ENCODE results near the gene SEMA3D.

The SEMA3D gene

DNA sequence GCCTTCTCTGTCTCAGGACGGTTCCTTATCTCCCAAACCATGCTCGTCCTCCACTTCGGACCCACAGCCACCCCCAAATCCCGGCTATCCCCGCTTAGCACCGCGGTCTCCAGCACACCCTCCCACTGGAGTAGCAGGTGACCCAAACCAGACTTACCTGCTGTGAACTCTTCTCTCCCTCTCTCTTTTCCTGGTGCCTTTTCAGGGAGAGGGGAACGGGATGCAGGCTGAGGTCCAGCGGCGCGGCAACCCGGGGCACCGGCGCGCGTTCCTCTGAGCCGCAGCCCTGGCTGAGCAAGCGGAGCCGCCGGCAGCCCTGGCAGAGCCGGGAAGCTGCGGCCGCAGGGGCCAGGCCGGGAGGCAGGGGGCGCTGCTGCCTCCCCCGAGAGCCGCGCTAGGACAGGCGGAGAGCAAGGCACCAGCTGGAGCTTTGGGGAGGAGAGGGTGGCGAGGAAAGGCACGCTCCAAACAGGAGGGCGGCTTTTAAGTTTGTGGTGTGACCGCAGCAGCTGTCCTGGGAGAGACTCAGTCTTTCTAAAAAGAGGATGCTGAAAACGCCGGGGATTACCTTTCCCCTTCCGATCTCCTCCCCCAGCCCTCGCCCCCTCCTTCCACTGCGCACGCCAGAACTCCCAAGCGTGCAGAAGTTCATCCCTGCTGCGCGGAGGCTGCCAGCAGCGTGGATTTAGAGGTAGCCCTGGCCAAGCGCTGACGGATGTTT, at the start of gene SEMA3D:
SEMA3D (minus strand) TSS at position 536 of the 721 bp plus-strand sequence. CDS start 65,165 bp downstream, outside the sequence.
- DNase-seq = peak; percentile 58 to 61

DNA sequence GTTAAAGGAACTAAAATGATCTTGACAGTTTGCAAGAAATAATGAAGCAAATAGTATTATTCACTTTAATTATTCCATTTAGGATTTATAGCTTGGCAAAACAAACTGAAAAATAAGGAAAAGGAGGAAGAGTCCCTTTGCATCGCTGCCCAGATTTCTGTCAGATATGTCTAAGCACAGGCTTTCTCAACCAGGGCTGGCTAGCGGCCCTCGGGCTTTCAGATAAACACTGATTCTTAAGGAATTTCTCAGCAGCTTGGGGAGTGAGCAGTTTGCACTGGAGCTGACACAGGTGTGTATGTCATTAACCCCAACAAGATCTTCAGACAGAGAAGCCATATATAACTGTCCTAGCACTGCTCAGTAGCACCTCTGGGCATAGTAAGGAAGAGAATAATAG, 47.9 kb upstream of the SEMA3D start:
- no peak for DNase-seq

DNA sequence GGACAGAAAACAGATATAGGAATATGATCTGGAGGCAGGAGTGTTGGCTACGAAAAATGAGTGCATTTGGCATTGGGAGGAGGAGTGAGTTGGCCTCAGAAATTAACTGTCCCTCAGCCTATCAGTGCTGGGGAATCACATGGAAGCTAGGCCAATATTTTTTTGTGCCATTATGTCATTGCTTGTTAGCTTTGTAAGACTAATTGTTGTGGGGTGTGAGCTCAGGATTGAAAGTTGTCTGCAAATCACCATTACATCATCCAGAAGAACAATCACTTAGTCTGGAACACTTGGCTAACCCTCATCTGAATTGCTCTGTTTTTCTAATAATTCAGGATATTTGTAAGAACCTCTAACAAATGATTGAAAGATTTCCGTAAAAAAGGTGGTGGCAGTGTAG, 45.2 kb upstream of the SEMA3D start:
- peak in 1 of 2 donors; percentile 7 for DNase-seq

DNA sequence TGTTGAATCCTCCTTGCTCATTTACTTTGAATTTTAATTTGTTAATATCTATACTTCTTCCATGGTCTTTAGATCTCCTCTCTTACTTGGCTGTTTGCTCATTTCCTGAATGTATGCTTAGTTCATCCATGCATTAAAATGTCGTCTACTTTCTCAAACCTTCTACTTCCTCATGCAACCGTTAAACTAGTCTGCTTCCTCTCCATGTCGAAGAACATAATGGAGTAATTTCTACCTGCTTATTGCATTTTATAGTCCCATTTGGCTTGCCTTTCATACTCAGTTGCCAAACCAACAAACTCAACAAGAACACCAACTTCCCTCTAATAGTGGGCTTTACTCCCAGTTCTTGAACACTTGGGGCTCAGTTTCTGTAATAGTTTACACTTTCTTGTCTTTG, 43.8 kb upstream of the SEMA3D start:
- DNase-seq = no peak

DNA sequence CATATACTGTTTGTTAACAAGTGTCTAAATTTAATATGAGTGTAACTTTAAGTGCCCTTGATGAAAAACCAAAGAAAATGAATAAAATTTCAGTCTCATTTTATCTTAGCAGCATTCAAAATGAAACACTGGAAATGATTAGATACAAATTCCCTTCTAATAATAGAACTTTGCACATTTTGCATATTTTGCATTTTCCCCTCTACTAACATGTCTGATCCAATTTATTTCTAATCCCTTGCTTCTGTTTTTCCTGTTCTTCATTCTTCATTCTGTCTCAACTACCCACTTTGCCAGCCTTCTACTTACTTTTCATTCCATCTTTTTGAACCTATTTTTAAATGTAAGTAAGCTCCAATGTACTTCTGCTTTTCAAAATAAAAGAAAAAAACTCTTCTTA, 42.7 kb upstream of the SEMA3D start:
- DNase-seq = no peak

DNA sequence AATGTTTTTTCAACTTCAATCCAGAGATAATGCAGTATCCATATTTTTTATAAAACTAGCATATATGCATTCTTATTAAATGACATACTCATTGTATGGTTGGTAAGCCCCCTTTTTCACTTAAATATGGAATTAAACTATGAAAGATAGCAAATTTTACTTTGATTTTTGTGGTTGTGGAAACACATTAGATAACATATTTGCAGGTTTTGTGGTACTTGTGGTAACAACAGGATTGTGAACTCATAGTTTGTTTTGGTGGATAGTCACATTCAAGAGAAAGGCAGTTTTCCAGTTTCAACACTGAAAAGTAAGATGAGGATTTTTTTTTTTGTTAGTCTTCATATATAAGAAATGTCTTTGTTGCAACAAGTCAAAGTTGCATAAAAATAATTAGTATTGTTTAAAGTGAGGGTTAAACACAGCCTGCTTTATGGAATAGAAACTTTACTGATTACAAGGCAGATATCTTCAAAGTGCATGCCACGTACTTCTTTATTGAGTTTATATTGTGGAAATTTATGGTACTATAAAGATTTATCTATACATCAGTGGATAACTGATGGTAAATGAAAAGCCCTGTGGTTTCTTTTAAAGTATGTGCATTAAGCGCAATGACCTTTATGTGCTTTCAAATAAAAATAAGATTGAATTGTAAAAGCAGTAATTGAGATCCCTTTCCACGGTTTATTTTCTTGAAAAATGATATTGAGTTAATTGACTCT, 39.7 kb upstream of the SEMA3D start:
- DNase-seq = no peak

DNA sequence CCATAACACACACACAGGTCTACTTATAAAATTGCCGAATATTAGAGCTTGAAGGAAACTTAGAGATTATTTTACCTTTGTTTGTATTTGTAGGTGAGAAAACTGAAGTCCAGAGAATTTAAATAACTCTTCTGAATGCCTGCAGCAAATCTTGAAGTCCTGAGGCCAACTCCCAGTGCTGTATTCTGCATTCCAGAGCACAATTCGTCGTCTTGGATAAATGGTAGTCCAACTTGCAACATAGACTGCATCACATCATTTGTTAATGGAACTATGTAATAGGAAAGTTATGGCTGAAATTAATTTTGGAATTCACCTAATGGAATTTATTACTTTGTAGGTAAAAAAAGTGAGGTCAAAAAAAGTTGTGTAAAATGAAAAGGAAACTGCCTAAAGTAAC, 37.3 kb upstream of the SEMA3D start:
- no peak for DNase-seq

DNA sequence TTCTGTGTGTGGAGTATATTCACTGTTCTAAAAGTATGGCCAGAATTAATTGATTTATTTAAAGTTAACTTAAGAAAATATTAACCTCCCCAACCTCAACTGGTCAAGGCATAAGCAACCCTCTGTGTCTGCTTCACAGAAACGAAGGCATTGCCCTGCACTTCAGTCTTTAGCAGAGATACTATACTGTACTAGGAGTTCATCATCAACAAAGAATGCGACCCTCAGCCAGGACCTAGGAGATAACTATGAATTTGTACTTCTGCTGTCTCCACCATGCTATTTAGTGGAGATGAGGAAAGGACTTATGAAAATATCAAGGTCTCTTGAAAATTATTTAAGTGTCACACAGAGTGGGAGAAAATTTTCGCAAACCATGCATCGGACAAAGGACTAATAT, 35.7 kb upstream of the SEMA3D start:
- DNase-seq = no peak

DNA sequence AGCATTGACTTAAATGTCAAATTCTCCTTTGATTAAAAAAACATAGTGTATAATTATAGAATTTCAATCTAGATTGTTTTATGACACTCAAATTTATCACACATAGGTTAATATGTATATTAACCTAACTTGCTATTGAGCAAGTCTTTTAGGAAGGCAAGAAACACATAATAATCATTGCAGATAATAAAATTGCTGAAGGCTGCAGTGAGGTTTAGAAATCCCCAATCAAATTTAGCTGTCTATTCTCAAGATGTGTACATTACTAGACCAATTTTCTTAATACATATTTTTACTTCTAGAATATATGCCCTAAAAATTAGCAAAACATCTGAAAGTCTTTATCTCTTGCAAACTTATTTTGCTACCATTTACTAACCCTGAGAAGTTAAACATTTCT, 34.9 kb upstream of the SEMA3D start:
- no peak for DNase-seq

DNA sequence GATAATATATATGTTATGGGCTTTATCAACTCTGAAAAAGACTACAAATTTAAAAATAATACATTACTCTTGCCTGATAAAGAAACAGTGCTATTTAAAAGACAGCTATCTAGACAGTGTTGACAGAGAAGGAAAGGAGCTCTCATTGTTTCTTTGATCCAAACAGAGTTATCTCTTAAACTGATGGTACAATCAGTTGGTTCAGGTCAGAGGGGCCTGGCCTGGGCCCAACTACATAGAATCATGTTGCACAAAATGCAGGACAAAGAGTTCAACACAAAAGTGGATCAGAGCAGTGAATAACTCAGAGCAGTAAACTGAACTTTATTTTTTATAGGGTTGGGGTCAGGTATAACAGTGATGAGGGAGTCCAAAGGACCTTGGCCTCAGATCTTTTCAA, 33.8 kb upstream of the SEMA3D start:
- no peak for DNase-seq

DNA sequence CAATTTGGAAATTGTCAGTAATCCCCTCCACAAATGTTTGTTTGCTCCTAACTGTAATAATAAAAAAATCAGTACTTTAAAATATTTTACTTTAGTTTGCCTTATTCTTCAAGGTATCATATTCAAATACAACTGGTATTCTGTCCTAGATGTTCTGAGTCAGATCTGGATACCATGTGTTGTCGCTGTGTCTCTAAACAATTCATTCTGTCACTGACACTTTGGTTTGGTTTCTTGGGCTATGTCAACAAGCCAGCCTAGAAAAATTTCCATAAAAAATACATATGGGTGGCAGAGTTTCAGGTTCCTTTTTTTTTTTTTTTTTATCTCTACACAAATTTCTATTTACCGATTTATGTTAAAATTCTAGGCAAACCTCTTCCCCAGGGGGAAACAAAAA, 33.2 kb upstream of the SEMA3D start:
- DNase-seq = no peak

DNA sequence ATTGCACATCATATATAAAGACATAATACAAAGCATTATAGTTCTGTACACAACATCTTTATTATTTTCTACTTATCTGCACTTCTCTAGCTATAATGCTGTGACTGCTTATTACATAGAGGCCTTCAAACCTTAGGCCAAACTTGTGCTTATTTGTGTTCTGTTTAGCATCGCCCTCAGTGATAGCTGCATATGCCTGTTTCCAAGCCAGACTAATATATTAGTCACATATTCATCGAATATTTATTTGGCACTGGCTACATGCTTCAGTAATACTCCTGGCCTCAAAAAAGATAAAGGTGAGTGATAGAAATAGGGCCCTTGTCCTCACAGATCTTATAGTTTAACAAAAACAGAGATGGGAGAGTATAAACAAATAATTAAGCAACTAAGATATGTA, 30.2 kb upstream of the SEMA3D start:
- no peak for DNase-seq

DNA sequence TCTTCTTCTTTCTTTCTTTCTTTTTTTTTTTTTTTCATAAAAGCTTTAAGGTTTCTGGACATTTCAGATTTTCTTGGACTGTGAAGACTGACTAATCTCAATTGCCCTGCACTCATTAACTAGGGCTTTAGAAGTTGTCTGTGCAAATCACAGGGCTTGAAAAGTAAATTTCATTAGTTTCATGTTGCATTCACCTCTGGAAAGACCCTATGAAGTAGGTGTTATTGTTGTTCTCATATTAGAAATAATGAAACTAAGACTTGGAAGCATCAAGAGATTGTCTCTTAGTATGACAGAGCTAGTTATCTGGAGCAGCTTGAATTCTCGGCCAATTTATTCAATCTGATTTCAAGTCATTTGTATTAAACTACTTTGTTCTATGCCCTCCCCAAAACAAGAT, 28.2 kb upstream of the SEMA3D start:
- DNase-seq = no peak

DNA sequence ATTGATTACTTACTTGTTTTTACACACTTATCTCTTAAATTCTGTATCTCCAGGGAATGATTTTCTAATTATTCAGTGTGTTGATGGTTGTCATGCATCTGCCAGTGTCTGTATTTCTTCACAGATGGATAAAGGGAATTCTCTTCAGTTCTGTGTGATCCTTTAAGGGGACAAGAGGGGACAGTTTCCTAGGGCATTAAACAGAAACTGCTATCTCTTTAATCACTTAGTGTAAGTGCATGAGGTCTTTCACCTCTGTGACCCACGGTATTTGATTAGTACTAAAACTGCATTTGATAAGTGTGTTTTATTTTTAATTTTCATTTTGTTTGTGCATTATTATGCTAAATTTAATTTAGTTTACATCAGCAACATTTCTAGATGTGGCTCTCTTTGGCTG, 26.6 kb upstream of the SEMA3D start:
- no peak for DNase-seq

DNA sequence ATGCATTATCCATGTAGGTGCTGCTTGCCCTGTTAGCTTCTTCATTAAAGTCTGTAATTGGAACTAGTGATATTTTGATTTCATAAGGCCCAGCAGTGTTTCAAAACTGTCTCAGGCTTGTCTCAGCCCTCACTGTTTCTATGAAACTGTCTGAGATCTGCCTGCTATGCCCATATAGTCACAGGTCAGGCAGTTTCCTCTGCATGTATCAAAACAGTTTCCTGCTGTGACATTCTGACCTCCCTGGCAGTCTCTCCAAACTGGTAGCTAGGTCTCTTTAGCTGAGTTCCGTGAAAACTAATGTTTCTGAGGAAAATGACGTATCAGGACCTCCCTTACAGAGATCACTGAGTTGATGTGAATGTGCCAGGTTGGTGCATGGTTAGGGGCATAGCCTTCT, 18.9 kb upstream of the SEMA3D start:
- DNase-seq = no peak

DNA sequence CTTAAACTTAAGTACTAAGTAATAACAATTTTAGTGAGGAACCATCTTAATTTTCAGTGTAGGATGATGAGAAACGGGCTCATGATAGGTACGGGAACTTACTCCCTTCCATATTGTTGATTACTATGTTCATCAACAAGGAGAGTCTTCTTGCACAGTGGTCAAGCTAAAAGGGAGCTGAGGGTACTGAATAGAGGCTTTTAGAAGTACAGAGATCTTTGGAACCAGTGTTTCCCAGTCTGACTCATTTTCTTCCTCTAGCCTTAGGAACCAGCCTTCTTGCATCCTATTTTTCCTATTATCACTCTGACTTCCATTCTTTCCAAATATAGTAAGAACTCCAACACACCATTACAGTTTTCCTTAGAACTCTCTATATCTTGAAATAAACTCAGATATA, 17.6 kb upstream of the SEMA3D start:
- DNase-seq = no peak

DNA sequence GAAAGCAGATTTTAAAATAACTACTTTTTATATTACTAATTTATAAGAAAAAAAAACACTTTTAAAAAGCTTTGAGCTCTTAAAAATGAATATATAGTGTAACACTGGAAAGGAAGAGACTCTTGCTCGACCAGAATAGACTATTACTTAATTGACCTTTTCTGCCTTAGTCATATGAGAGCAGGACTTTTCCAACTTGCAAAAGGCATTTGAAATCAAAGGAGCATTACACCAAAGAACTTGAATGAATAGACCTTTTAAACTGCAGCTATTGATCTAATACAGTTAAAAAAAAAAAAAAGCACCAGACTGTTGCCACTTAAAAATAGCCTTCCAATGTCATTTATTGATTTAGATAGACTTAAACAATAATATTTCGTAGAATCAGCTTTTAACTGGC, 17.2 kb upstream of the SEMA3D start:
- DNase-seq = no peak

DNA sequence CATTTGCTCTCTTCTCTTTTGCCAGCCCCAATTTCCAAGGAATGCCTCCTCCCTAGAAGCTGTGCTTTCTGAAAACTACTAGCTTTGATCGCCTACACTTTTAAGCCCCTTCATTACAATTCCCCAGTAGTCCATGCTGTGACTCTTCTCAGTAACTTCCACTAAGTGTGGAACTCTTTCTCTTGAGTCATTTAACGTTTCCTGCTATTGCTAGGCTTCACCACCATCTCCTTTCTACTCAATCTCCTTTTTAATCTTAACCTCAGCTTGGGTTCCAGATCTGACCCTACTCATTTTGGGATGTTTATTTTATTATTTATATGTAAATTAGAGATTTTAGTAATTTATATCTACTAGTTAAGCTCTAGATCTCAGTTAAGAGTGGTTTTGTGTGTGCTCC, 14.4 kb upstream of the SEMA3D start:
- DNase-seq = no peak

DNA sequence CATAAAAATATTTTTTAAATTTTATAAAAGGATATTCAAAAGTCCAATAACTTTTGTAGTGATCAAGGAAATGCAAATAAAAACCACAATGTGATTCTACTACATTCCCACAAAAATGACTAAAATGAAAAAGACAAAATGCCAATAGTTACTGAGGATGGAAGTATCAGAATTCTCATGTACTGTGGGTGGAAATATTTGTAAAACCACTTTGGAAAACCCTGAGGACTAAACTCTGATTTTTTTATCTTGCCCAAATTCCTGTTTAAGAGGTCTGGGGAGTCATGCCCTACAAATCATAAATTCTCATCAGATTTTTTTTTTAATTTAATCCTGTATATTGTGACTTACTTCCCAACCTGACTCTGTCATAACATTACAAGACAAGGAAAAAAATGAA, 9.8 kb upstream of the SEMA3D start:
- no peak for DNase-seq

DNA sequence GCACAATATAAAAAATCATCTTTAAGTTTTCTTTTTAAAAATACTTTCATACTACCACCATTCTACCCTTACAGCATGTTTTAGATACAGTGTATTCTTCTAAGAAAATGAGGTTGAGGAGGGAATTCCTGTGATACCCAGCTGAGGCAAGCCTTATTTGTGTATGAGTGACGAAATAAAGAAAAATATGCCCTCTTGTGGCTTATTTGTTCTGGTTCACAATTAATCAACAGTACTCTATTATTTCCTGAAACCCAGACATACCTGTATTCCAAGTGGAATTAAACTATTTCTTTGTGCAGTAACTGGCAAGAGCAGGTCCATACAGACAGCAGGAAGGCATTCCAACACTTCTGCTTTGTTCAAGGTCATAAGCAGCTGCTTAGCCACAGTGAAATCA, 4.5 kb upstream of the SEMA3D start:
- peak in 1 of 2 donors; percentile 10 for DNase-seq

DNA sequence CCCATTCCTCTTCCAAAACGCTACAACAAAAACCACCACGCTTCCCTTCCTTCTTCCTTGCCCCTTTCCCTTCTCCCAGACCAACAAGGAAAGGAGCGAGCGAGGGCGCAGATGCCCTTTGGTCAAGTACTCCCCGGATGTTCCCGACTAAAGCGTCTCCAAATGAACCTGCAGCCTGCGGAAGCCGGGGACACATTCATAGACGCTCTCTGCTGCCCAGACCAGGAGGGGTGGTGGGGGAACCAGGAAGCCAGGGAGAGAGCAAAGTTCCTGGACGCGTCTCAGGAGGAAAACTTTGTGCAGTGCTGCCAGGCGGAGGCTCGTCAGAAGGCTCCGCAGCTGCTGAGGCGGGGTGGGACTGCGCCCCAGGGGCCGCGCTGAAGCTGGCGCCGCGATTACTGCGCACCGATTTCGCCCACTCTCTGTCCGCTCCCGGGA, 754 bp downstream of the SEMA3D start:
- DNase-seq = no peak

DNA sequence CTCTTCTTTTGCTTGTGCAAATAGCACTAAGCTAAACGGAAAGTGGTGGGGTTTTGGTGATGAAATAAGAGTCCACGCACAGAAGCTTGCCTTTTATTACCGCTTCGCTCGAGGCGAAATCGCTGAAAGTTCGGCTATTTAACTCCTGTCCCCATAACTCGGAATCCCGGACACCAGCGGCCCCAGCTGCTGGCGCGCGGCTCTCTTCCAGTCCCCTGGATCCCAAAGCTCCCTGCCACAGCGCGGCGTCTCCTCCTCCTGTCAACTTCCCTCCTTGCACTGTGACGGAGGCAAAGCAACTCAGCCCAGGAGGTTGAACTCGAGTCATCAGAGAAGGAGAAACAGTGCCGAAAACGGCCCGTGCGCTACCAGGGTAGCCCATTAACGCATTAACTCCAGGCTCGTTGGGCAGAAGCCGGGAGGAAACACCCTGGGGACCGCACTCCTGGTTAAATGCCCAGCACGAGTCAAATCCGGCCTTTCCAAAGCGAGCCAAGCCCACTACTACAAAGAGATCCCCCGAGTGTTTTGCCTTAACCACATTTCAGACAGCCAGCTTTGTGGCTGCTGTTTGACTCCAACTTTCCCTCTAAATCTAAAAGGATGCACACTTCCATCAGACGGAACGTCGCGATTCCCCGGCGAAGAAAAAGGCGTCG, 1.3 kb downstream of the SEMA3D start:
- DNase-seq = peak in 1 of 2 donors; percentile 28

DNA sequence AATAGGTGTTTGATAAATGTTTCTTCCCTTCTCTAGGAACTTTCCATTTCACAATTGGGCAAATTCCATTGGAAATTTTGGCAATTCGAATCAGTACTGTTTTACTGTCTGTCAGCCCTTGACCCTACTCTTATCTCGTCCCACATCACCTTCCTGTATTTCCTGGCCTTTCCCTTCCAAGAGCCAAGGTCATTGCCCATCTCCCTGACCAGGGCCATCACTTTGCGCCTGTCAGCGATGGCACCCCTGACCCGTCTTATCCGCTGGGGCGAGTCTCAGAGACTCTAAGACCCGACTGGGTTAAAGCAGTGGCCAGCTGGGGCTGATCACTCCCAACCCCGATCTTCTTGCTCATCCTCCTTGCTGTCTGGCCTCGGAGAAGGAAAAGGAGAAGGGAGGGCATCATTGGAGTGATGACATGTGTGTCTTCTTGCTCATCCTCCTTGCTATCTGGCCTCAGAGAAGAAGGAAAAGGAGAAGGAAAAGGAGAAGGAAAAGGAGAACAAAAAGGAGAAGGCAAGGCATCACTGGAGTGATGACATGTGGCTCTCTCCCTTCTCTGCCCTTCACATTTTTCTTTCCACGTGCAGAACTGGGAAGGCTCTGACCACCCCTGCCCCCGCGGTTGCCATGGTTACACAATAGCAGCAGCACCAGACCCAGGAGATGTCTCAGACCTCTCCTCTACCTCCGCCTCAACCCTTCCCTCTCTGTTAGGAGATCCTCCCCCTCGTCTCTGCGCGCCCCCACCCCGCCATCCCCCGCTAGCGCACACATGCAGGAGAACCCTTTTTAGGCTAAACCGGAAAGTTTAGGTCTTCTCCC, 2.0 kb downstream of the SEMA3D start:
- no peak for DNase-seq
